ENCODE measurements around the gene HYI. TPM values are rescaled to one million over a fixed set of nuclear protein-coding genes. Genes with fewer than 3 reads are reported as not detected.

Gene HYI
- polyA plus RNA-seq, 1 of the 3 experiments (the other 2 are of a cell fraction) = 11.1 TPM

DNA sequence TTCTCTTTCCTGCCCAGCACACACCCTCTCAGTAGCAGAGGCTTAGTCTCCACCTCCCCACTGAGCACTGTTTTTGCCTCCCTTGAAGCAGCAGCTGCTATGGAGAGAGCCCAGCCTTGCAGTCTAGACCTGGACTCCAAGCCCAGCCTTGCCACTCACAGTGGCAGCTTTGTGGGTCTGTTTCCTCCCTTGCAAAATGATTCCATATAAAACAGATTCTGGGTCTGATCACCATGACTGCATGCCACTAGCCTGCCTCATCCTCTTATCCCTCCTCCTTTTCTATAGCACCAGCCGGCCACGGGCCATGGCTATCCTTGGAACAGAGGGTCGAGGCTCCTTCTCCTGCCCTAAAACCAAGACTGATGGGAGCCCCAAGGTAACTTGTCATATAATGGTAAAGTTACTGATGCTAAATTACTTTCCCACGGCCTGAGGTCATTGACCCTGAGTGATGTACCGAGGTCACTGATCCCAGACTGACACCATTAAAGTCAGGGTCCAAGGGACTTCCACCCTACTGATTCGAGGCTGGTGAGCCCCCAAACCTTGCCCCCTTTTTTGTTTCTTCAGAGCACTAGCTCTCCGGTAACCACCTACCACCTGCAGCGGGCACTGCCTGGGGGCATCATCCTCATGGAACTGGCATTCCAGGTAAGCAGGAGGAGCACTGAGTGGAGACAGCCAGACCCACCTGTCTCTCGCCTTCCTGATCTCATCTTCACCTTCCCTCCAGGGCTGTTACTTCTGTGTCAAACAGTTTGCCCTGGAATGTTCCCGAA lies 7.9 kb downstream of the HYI start:
- 95% methylated on average over 9 of the region's 10 CpGs for WGBS (ENCODE audit: low lambda C conversion rate)
- H3K4me1 ChIP-seq (ENCODE audit: control insufficient read depth in 1 of 2, insufficient read depth in 2 of 2, low read depth in 1 of 2, low read length in 1 of 2) = no peaks in the 10 kb centered on the region; a peak in 1 of 4 replicates
- CTCF ChIA-PET = no interaction called here
- no peaks in the 10 kb centered on the region for H4K20me1 ChIP-seq (ENCODE audit: insufficient read depth)
- H3F3A ChIP-seq (replicated peaks; ENCODE audit: insufficient read depth) = no peaks in the 10 kb centered on the region
- H2AFZ ChIP-seq (ENCODE audit: low read depth) = no peak overlapping the region
- POLR2A ChIA-PET = no interaction called here
- H3K4me3 ChIP-seq (ENCODE audit: low read depth in 2 of 2, low read length in 1 of 2) = no peak overlapping the region
- H3K27ac ChIP-seq (ENCODE audit: low read depth in 2 of 2, low read length in 1 of 2) = no peak overlapping the region
- no peaks in the 10 kb centered on the region for H3K9me2 ChIP-seq
- DNase-seq = no peak
- H3K4me2 ChIP-seq = no peak overlapping the region
- H3K9me3 ChIP-seq = no peaks in the 10 kb centered on the region
- no peaks in the 10 kb centered on the region for H3K79me2 ChIP-seq (ENCODE audit: insufficient read depth)
- peaks cover 4 to 86% of the 10 kb centered on the region in 2 experiments for H3K36me3 ChIP-seq (replicated peaks in 1 of 2; ENCODE audit: control insufficient read depth in 1 of 2, insufficient read depth in 2 of 2, low read length in 1 of 2)
- H3K9ac ChIP-seq = no peak overlapping the region
- no peaks in the 10 kb centered on the region for H3K27me3 ChIP-seq (ENCODE audit: insufficient read depth)
- TF ChIP-seq POLR2AphosphoS5 (IDR thresholded peaks at IDR 0.05; ENCODE audit: low read depth, low read length) (no peak), YY1 (IDR thresholded peaks at IDR 0.05; ENCODE audit: low read depth) (no peak), NRF1 (IDR thresholded peaks at IDR 0.05; ENCODE audit: low read depth, low read length) (no peak), SIN3A (IDR thresholded peaks at IDR 0.05; ENCODE audit: borderline replicate concordance, low read depth, low read length) (no peak), TCF12 (IDR thresholded peaks at IDR 0.05) (no peak), EZH2phosphoT487 (IDR thresholded peaks at IDR 0.05; ENCODE audit: borderline replicate concordance, low read depth) (no peak), TEAD4 (IDR thresholded peaks at IDR 0.05; ENCODE audit: borderline replicate concordance, insufficient read depth) (no peak), RXRA (IDR thresholded peaks at IDR 0.05; ENCODE audit: borderline replicate concordance, low read depth) (no peak), RCOR1 (IDR thresholded peaks at IDR 0.05; ENCODE audit: low read length) (no peak), FOXJ3 (CRISPR knock-in tag; IDR thresholded peaks at IDR 0.05) (no peak), MXI1 (IDR thresholded peaks at IDR 0.05; ENCODE audit: low read depth, low read length) (no peak), FOXM1 (IDR thresholded peaks at IDR 0.05; ENCODE audit: low read depth) (no peak)
- TF ChIP-seq, protein P1, sequence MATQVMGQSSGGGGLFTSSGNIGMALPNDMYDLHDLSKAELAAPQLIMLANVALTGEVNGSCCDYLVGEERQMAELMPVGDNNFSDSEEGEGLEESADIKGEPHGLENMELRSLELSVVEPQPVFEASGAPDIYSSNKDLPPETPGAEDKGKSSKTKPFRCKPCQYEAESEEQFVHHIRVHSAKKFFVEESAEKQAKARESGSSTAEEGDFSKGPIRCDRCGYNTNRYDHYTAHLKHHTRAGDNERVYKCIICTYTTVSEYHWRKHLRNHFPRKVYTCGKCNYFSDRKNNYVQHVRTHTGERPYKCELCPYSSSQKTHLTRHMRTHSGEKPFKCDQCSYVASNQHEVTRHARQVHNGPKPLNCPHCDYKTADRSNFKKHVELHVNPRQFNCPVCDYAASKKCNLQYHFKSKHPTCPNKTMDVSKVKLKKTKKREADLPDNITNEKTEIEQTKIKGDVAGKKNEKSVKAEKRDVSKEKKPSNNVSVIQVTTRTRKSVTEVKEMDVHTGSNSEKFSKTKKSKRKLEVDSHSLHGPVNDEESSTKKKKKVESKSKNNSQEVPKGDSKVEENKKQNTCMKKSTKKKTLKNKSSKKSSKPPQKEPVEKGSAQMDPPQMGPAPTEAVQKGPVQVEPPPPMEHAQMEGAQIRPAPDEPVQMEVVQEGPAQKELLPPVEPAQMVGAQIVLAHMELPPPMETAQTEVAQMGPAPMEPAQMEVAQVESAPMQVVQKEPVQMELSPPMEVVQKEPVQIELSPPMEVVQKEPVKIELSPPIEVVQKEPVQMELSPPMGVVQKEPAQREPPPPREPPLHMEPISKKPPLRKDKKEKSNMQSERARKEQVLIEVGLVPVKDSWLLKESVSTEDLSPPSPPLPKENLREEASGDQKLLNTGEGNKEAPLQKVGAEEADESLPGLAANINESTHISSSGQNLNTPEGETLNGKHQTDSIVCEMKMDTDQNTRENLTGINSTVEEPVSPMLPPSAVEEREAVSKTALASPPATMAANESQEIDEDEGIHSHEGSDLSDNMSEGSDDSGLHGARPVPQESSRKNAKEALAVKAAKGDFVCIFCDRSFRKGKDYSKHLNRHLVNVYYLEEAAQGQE (IDR thresholded peaks at IDR 0.05; ENCODE audit: low read depth, low read length) = no peak
- TF ChIP-seq, protein P2, sequence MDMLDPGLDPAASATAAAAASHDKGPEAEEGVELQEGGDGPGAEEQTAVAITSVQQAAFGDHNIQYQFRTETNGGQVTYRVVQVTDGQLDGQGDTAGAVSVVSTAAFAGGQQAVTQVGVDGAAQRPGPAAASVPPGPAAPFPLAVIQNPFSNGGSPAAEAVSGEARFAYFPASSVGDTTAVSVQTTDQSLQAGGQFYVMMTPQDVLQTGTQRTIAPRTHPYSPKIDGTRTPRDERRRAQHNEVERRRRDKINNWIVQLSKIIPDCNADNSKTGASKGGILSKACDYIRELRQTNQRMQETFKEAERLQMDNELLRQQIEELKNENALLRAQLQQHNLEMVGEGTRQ (IDR thresholded peaks at IDR 0.05; ENCODE audit: borderline replicate concordance, low read depth, low read length) = no peak
- TF ChIP-seq, protein P3, sequence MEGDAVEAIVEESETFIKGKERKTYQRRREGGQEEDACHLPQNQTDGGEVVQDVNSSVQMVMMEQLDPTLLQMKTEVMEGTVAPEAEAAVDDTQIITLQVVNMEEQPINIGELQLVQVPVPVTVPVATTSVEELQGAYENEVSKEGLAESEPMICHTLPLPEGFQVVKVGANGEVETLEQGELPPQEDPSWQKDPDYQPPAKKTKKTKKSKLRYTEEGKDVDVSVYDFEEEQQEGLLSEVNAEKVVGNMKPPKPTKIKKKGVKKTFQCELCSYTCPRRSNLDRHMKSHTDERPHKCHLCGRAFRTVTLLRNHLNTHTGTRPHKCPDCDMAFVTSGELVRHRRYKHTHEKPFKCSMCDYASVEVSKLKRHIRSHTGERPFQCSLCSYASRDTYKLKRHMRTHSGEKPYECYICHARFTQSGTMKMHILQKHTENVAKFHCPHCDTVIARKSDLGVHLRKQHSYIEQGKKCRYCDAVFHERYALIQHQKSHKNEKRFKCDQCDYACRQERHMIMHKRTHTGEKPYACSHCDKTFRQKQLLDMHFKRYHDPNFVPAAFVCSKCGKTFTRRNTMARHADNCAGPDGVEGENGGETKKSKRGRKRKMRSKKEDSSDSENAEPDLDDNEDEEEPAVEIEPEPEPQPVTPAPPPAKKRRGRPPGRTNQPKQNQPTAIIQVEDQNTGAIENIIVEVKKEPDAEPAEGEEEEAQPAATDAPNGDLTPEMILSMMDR (IDR thresholded peaks at IDR 0.05) = no peak
- TF ChIP-seq, protein P4, sequence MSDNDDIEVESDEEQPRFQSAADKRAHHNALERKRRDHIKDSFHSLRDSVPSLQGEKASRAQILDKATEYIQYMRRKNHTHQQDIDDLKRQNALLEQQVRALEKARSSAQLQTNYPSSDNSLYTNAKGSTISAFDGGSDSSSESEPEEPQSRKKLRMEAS (IDR thresholded peaks at IDR 0.05; ENCODE audit: low read depth) = no peak

Data from SK-N-SH (cell line).